Measurements from ENCODE around the gene FHOD3.

The FHOD3 gene

DNA sequence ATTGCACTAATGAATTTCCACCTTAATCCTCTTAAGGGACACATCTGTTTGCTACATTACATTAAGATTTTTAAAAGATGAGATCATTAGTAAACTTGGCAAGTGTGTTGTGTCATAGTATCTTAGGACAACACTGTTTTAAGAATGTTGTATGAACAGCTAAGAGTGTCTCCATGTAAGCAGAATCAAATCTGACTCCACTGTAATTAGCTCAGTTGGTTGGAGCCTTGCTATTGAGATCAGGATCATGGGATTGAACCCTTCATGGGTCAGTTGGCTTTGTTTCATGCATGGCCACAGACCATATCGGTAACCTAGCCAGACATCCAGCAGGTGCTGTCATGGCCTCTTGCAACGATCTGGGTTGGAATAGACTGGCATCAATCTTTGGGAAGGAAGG is 5.2 kb downstream of the FHOD3 start:
- TF ChIP-seq, protein P1, sequence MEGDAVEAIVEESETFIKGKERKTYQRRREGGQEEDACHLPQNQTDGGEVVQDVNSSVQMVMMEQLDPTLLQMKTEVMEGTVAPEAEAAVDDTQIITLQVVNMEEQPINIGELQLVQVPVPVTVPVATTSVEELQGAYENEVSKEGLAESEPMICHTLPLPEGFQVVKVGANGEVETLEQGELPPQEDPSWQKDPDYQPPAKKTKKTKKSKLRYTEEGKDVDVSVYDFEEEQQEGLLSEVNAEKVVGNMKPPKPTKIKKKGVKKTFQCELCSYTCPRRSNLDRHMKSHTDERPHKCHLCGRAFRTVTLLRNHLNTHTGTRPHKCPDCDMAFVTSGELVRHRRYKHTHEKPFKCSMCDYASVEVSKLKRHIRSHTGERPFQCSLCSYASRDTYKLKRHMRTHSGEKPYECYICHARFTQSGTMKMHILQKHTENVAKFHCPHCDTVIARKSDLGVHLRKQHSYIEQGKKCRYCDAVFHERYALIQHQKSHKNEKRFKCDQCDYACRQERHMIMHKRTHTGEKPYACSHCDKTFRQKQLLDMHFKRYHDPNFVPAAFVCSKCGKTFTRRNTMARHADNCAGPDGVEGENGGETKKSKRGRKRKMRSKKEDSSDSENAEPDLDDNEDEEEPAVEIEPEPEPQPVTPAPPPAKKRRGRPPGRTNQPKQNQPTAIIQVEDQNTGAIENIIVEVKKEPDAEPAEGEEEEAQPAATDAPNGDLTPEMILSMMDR (IDR thresholded peaks at IDR 0.05; ENCODE audit: low read depth, low read length), result no peak
- no peak for DNase-seq (ENCODE audit: extremely low read depth, low read depth)

DNA sequence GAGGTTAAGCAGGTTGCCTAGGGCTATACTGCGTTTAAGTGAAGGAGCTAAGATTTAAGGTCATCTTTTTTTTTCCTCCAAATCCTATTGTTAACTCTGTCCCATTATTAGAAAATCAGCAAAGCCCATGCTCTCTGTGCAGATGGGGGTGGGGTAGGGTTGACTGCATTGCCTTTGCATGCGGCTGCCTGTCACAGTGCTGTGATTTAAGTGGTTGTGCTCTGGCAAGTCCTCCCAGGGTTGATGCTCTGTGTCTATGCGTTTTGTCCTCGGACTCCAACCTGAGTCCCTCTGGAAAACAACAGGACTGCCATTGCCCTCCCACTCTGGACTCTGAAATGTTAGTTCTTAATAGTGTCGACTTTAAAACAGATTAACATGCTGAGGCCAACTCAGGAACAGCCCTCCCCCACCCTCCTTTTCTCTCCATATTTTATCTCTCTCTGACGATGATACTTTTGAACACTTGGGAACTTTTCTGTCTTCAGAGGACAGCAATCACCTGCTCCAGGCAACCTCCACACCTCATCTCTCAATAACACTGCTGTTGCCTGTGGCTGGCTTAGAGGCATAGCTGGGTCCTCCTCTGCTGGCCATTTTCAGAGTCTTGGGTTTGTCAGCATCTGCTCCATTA is 5.8 kb downstream of the FHOD3 start:
- no peak for DNase-seq (ENCODE audit: extremely low read depth, low read depth)
- TF ChIP-seq, protein P1 (IDR thresholded peaks at IDR 0.05; ENCODE audit: low read depth, low read length), result no peak

DNA sequence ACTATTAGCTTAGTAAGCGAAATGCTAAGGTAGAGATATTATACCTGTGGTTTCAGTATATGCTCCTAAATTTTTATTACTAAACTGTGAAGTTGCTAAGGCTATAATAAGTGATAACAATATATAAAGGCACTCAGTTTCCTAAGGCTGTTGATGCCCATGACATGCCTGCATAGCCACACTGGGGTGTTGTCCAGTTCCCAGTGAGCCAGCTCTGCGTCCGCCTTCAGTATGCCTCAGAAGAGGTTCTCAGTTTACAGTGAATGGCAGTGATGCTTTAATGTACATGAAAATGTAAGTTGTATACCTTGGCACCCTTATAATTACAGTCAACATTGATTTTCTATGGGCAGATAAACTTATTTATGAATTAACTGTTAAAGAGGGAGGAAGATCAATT is 7.2 kb downstream of the FHOD3 start:
- TF ChIP-seq, protein P1 (IDR thresholded peaks at IDR 0.05; ENCODE audit: low read depth, low read length), result no peak
- no peak for DNase-seq (ENCODE audit: extremely low read depth, low read depth)

DNA sequence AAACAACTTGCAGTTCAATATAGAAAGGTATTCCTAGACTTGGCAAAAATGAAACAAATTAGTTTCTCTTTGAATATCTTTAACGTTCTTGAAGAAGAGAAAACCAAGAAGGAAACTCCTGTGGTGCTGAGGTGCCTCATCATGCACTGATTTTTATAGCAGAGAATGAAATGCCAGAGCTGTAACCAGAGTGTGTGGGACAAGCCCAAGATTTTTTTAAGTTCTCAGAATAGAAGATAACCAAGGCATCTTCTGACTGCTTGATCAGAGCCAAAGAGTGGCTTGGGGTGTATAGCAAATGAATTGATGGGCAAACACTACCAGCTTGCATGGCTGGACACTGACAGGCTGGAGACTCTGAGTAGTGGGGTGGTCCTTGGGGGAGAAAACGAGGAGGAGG is 7.9 kb downstream of the FHOD3 start:
- TF ChIP-seq, protein P1 (IDR thresholded peaks at IDR 0.05; ENCODE audit: low read depth, low read length), result no peak
- DNase-seq (ENCODE audit: extremely low read depth, low read depth), result no peak

DNA sequence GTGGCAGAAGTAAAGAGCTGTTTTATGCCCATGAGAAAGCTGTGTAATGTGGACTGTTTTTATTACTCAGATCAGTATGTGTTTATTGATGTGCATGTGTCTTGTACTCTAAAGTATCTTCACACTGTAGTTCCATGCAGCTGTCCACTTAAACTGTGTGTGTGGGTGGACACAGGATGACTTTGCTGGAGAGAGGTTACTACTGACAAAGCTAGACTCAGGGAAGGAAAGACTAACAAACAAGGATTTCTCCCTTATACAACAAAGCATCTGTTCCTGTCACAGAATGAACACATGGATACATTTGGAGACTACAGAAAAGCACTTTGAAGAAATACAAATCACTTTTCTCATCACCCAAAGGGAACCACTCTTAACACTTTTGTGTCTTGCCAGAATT is 10.0 kb downstream of the FHOD3 start:
- no peak for DNase-seq (ENCODE audit: extremely low read depth, low read depth)
- TF ChIP-seq, protein P1 (IDR thresholded peaks at IDR 0.05; ENCODE audit: low read depth, low read length), result no peak

DNA sequence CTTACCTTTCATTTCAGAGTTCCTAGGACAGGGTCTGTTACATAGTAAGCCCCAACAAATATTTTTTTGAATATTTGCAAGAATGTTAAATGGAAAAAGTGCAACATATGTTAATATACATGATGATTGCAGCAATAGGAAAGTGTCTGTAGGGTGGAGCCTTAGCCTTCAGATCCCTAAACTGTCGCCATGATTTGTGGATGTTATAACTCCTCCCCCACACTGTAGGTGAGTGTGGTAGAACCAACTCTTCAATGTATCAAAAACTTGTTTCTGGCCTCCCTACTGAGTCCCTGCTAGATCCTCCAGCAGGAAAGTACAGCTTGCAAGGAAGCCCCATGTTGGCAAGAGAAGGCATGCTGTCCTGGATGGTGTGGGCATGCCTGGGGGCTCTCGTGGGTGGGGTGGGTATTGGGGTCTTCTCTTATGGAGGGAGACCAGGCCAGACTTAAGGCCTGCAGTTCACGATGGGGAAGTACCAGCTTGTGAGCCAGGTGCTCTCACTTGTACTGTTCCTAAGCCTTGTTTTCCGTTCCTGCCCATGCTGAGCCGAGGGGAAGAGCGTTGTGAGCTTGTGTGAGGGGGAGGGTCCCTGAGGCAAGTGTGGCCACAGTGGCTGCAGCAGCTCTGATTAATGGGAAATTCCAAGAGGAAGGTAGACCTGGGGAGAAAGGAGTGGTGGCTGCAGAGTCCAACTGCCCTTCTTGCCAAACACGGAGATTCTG is 11.4 kb downstream of the FHOD3 start:
- DNase-seq (ENCODE audit: extremely low read depth, low read depth), result no peak
- TF ChIP-seq, protein P1 (IDR thresholded peaks at IDR 0.05; ENCODE audit: low read depth, low read length), result no peak

Data from AG09319 (cell line).